PC-9 (cell line): Measurements from ENCODE around the gene APBA1. TPM values are rescaled to one million over a fixed set of nuclear protein-coding genes. Genes with fewer than 3 reads are reported as not detected.

Experiments
- BruUV-seq: library from RNA; stranded (reverse); fragments of 400-500 nt; replicated peaks from 2 replicates; lab custom pipeline; 2021; lab: Mats Ljungman, UMichigan
- CTCF ChIA-PET: fragments of 300-600 bp; sonication (Branson Sonifier 250); formaldehyde crosslinking; loops from one replicate; lab custom pipeline; 2022; ENCODE audit warnings: antibody characterized with exemption; lab: Charles Lee
- POLR2A ChIA-PET: fragments of 300-600 bp; sonication (Branson Sonifier 250); formaldehyde crosslinking; loops from one replicate; lab custom pipeline; 2022; ENCODE audit warnings: antibody characterized with exemption; ENCODE audit not compliant: unreplicated experiment; lab: Charles Lee
- DNase-seq, 2 experiments: peaks; one replicate each; pipeline versions ENCODE4 v3.0.0 to v3.0.0-alpha.2; 2015 to 2022; ENCODE audit warnings: mixed read lengths in 1 of 2
- H2AFZ ChIP-seq: fragments of 200-600 bp; sonication (generic); 2 replicates; pipeline ENCODE4 v1.8.1; 2017; ENCODE audit warnings: antibody characterized with exemption
- H3F3A ChIP-seq: fragments of 200-600 bp; sonication (generic); 2 replicates; pipeline ENCODE4 v1.8.1; 2017; ENCODE audit warnings: antibody characterized with exemption, mild to moderate bottlenecking, low read depth; ENCODE audit not compliant: insufficient read depth
- H3K27ac ChIP-seq: fragments of 200-600 bp; sonication (generic); 2 replicates; pipeline ENCODE4 v1.6.1; 2016; ENCODE audit warnings: mixed run types
- H3K27me3 ChIP-seq: fragments of 200-600 bp; sonication (generic); 2 replicates; pipeline ENCODE4 v1.6.1; 2016; ENCODE audit warnings: low read depth, mixed run types; ENCODE audit not compliant: insufficient read depth
- H3K36me3 ChIP-seq: fragments of 200-600 bp; sonication (generic); 2 replicates; pipeline ENCODE4 v1.6.1; 2016; ENCODE audit warnings: low read depth, mixed run types
- H3K4me1 ChIP-seq: fragments of 200-600 bp; sonication (generic); replicated peaks from 2 replicates; pipeline ENCODE4 v1.6.1; 2016; ENCODE audit warnings: mixed run types; ENCODE audit not compliant: insufficient read depth
- H3K4me2 ChIP-seq: fragments of 200-600 bp; sonication (generic); 2 replicates; pipeline ENCODE4 v1.6.1; 2017; ENCODE audit warnings: mixed run types
- H3K4me3 ChIP-seq: fragments of 200-600 bp; sonication (generic); 2 replicates; pipeline ENCODE4 v1.6.1; 2016; ENCODE audit warnings: mixed run types
- H3K79me2 ChIP-seq: fragments of 200-600 bp; sonication (generic); 2 replicates; pipeline ENCODE4 v1.6.1; 2017; ENCODE audit warnings: low read depth, mixed run types
- H3K9me2 ChIP-seq: fragments of 200-600 bp; sonication (generic); 2 replicates; pipeline ENCODE4 v1.8.1; 2017; ENCODE audit warnings: mild to moderate bottlenecking; ENCODE audit not compliant: insufficient read depth
- H3K9me3 ChIP-seq: fragments of 200-600 bp; sonication (generic); 2 replicates; pipeline ENCODE4 v1.8.1; 2016; ENCODE audit warnings: low read depth; ENCODE audit not compliant: insufficient read depth
- H4K20me1 ChIP-seq: fragments of 200-600 bp; sonication (generic); 2 replicates; pipeline ENCODE4 v1.8.1; 2017; ENCODE audit not compliant: insufficient read depth
- EZH2 ChIP-seq: fragments of 200-600 bp; sonication (generic); IDR thresholded peaks from 2 replicates; pipeline ENCODE4 v1.8.0; 2017; ENCODE audit warnings: antibody characterized with exemption, low read depth
- intact Hi-C: fragments of 100-400 bp; cut with micrococcal nuclease; formaldehyde crosslinking; loops from one replicate; pipeline ENCODE4 v1.10.0; 2022; ENCODE audit not compliant: unreplicated experiment
- total RNA-seq: library from RNA; stranded (reverse); gene quantifications from 2 replicates; pipeline ENCODE4 v1.2.3, GENCODE V29; 2021
- TF ChIP-seq, protein P1 (sequence below): fragments of 200-600 bp; sonication (generic); conservative IDR thresholded peaks from 2 replicates; pipeline ENCODE4 v1.6.1; 2017; ENCODE audit warnings: mixed run types, antibody characterized with exemption, mild to moderate bottlenecking, moderate library complexity

The APBA1 gene
- total RNA-seq, 1 experiment from 2014 or later, result 0.44 TPM

DNA sequence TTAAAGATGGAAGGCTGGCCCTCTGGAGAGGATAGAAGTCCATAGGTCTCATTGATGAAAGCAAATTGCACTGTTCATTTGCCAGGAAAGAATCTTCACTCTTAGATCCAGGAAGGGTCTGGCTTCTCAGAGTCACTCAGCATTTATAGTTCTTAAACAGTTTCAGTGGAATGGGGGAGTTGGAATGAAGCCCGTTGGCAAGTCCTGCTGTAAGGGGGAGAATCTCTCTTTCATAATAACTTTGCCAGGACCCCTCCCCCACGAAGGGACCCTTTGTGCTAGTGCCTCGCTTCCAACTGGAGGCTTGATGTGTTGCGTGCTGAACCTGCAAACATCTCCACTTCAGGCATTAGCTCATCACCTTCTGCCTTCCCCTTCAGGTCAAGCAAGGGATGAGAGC lies 290.0 kb downstream of the APBA1 start:
- CTCF ChIA-PET, result no interaction called here

DNA sequence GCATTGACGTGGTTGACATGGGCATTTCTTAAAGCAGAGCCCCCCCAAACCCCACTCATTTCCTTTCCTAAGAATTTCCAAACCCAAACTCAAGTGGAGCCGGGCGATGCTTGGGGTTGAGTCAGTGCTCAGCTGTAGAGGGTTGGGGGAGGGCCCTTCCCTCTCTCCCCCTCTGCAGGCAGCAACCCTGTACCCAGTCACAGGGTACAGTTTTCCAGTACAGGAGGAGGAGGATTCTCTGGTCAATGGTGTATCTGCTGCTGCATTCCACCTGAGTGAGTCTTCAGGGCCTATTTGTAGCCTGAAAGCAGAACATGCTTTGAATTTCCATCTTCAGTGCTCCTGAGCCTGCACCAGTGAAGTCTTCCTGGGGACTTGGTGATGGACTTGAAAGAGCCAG lies 291.4 kb downstream of the APBA1 start:
- Histone ChIP-seq H3K4me3 (no peak overlapping the region), H3K36me3 (no peaks in the 10 kb centered on the region), H3K4me1 (peaks cover 40% of the 10 kb centered on the region), H3K27ac (no peak overlapping the region), H3K9me3 (no peaks in the 10 kb centered on the region), H3F3A (peaks cover 23% of the 10 kb centered on the region), H2AFZ (no peak overlapping the region), H3K27me3 (no peaks in the 10 kb centered on the region), H4K20me1 (no peaks in the 10 kb centered on the region), H3K9me2 (no peaks in the 10 kb centered on the region), H3K4me2 (no peak overlapping the region), H3K79me2 (no peaks in the 10 kb centered on the region)
- ChIA-PET CTCF (no interaction called here), POLR2A (no interaction called here)
- TF ChIP-seq EZH2, result no peak
- TF ChIP-seq, protein P1, sequence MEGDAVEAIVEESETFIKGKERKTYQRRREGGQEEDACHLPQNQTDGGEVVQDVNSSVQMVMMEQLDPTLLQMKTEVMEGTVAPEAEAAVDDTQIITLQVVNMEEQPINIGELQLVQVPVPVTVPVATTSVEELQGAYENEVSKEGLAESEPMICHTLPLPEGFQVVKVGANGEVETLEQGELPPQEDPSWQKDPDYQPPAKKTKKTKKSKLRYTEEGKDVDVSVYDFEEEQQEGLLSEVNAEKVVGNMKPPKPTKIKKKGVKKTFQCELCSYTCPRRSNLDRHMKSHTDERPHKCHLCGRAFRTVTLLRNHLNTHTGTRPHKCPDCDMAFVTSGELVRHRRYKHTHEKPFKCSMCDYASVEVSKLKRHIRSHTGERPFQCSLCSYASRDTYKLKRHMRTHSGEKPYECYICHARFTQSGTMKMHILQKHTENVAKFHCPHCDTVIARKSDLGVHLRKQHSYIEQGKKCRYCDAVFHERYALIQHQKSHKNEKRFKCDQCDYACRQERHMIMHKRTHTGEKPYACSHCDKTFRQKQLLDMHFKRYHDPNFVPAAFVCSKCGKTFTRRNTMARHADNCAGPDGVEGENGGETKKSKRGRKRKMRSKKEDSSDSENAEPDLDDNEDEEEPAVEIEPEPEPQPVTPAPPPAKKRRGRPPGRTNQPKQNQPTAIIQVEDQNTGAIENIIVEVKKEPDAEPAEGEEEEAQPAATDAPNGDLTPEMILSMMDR, result no peak
- DNase-seq, result no peak
- intact Hi-C loops, result loop anchor here (10.0 kb wide), 2 partner anchors 116 to 346 kb away; partner anchors contain the start of gene FXN
- no TSS peak for BruUV-seq

More for the DNA sequence above, 290.0 kb downstream of the APBA1 start:
- Histone ChIP-seq H2AFZ (no peak overlapping the region), H3K9me2 (no peaks in the 10 kb centered on the region), H3K4me1 (peaks cover 39% of the 10 kb centered on the region), H3F3A (peaks cover 23% of the 10 kb centered on the region), H3K4me2 (no peak overlapping the region), H3K9me3 (no peaks in the 10 kb centered on the region), H3K79me2 (no peaks in the 10 kb centered on the region), H3K4me3 (no peak overlapping the region), H4K20me1 (no peaks in the 10 kb centered on the region), H3K36me3 (no peaks in the 10 kb centered on the region), H3K27ac (no peak overlapping the region), H3K27me3 (no peaks in the 10 kb centered on the region)
- POLR2A ChIA-PET, result no interaction called here
- no TSS peak for BruUV-seq
- DNase-seq, result no peak
- TF ChIP-seq, protein P1, result no peak
- TF ChIP-seq EZH2, result no peak
- intact Hi-C loops, result loop anchor here (10.0 kb wide), 2 partner anchors 117 to 347 kb away; partner anchors contain the start of gene FXN

DNA sequence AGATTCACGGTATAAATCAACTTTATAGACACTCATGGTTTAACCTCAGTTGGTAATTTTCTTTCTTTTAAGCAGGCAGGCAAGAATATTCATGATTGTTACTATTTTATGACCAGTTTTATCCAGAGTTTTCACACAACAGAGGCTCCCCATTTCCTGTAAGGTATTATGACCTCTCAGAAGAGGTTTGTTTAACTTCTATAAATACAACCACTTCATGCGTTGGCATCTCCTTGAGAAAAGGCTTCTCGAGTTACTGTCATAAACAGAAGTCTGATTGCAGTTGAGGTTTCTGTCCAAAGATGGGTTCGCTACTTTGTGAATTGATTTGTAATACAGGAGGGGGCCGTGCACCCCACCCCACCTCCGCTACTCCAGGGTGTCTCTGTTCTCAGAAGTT lies 291.9 kb downstream of the APBA1 start:
- Histone ChIP-seq H4K20me1 (no peaks in the 10 kb centered on the region), H3F3A (peaks cover 21% of the 10 kb centered on the region), H2AFZ (no peak overlapping the region), H3K9me2 (no peaks in the 10 kb centered on the region), H3K79me2 (no peaks in the 10 kb centered on the region), H3K4me3 (no peak overlapping the region), H3K27ac (peak overlapping the region; percentile 44; the same call in 1 of the 2 replicates), H3K4me2 (peak overlapping the region; percentile 75), H3K36me3 (no peaks in the 10 kb centered on the region), H3K27me3 (no peaks in the 10 kb centered on the region), H3K9me3 (no peaks in the 10 kb centered on the region), H3K4me1 (peaks cover 37% of the 10 kb centered on the region)
- CTCF ChIA-PET, result no interaction called here
- POLR2A ChIA-PET, result no interaction called here
- BruUV-seq, result no TSS peak
- DNase-seq, result no peak
- intact Hi-C loops, result loop anchor here (10.0 kb wide), 2 partner anchors 116 to 346 kb away; partner anchors contain the start of gene FXN
- no peak for TF ChIP-seq EZH2
- TF ChIP-seq, protein P1, result no peak
